Lower lobe of right lung (tissue), 2 donors: ENCODE results near the gene BEST4. TPM values are rescaled to one million over a fixed set of nuclear protein-coding genes. Genes with fewer than 3 reads are reported as not detected.

Experiments
- ATAC-seq, 2 donors: fragments of 200-7000 bp; cut with Tn5 transposase; one replicate each; pipeline ENCODE4 v1.9.1; 2020 to 2022; ENCODE audit warnings: mild to moderate bottlenecking in 2 of 2, moderate library complexity in 2 of 2
- DNase-seq: peaks from one replicate; pipeline ENCODE4 v3.0.0-alpha.2; 2020
- H3K27ac ChIP-seq: fragments of 200-600 bp; one replicate; pipeline ENCODE4 v1.8.0; 2022
- H3K27me3 ChIP-seq: fragments of 200-600 bp; one replicate; pipeline ENCODE4 v1.8.0; 2022; ENCODE audit warnings: low read depth
- H3K36me3 ChIP-seq: fragments of 200-600 bp; one replicate; pipeline ENCODE4 v1.8.0; 2022; ENCODE audit warnings: mild to moderate bottlenecking
- H3K4me1 ChIP-seq: fragments of 200-600 bp; one replicate; pipeline ENCODE4 v1.8.0; 2022
- H3K4me3 ChIP-seq: fragments of 200-600 bp; one replicate; pipeline ENCODE4 v1.8.0; 2022; ENCODE audit warnings: mild to moderate bottlenecking
- H3K9me3 ChIP-seq: fragments of 200-600 bp; one replicate; pipeline ENCODE4 v1.8.0; 2022
- CTCF ChIP-seq: fragments of 200-600 bp; IDR thresholded peaks from one replicate; pipeline ENCODE4 v1.8.0; 2022; ENCODE audit warnings: antibody characterized with exemption, mild to moderate bottlenecking
- intact Hi-C: fragments of 100-400 bp; cut with DNase I; formaldehyde crosslinking; loops from one replicate; pipeline ENCODE4 v1.11.0; 2022
- total RNA-seq: library from RNA; stranded (reverse); fragmentation: NEBNext Ultra II Directional; extraction: Animal tissue kit (Norgen Biotek cat#: 25700); gene quantifications from one replicate; pipeline ENCODE4 v1.2.1, GENCODE V29; 2021
- donor health status: DM: no; HTN: yes; CAD: no; lungs with severe emphysema.

Gene BEST4
- total RNA-seq, 1 donor from 2014 or later, result 1.7 TPM

GRCh38 chr1:44805311-44806024, 17.5 kb upstream of the BEST4 start:
- H3K36me3 ChIP-seq, result peaks cover 45% of the 10 kb centered on the region
- TF ChIP-seq CTCF, result no peak
- peak; percentile 41 for DNase-seq
- intact Hi-C loops, result no loop called here
- no peak for ATAC-seq
- no peaks in the 10 kb centered on the region for H3K27me3 ChIP-seq
- peak overlapping the region; percentile 100 for H3K27ac ChIP-seq
- no peak overlapping the region for H3K4me3 ChIP-seq
- peaks cover 95% of the 10 kb centered on the region for H3K4me1 ChIP-seq
- H3K9me3 ChIP-seq, result no peaks in the 10 kb centered on the region

GRCh38 chr1:44803312-44804095, 15.5 kb upstream of the BEST4 start:
- Histone ChIP-seq H3K27me3 (no peaks in the 10 kb centered on the region), H3K36me3 (peaks cover 45% of the 10 kb centered on the region), H3K27ac (peak overlapping the region; percentile 92), H3K4me1 (peaks cover 85% of the 10 kb centered on the region), H3K4me3 (no peak overlapping the region), H3K9me3 (no peaks in the 10 kb centered on the region)
- peak; percentile 45 for DNase-seq
- ATAC-seq, result no peak
- intact Hi-C loops, result no loop called here
- TF ChIP-seq CTCF, result no peak

- Histone ChIP-seq H3K9me3 (no peaks in the 10 kb centered on the region), H3K4me1 (peaks cover 80% of the 10 kb centered on the region), H3K36me3 (peaks cover 45% of the 10 kb centered on the region), H3K27me3 (no peaks in the 10 kb centered on the region), H3K27ac (peak overlapping the region; percentile 92), H3K4me3 (no peak overlapping the region)
- ATAC-seq, result no peak
- intact Hi-C loops, result no loop called here
- TF ChIP-seq CTCF, result no peak
- no peak for DNase-seq
These were observed 15.0 kb upstream of the BEST4 start for GRCh38 chr1:44803062-44803311.

GRCh38 chr1:44802306-44803061, 14.5 kb upstream of the BEST4 start:
- Histone ChIP-seq H3K9me3 (no peaks in the 10 kb centered on the region), H3K4me3 (peak overlapping the region; percentile 83), H3K27me3 (no peaks in the 10 kb centered on the region), H3K36me3 (peaks cover 45% of the 10 kb centered on the region), H3K27ac (peak overlapping the region; percentile 92), H3K4me1 (peaks cover 75% of the 10 kb centered on the region)
- ATAC-seq, result no peak
- DNase-seq, result peak; percentile 50
- TF ChIP-seq CTCF, result no peak
- intact Hi-C loops, result no loop called here

GRCh38 chr1:44801491-44802305, 13.7 kb upstream of the BEST4 start:
- H3K27ac ChIP-seq, result peak overlapping the region; percentile 92
- peak overlapping the region; percentile 83 for H3K4me3 ChIP-seq
- peaks cover 67% of the 10 kb centered on the region for H3K4me1 ChIP-seq
- peak; percentile 54 for DNase-seq
- H3K9me3 ChIP-seq, result no peaks in the 10 kb centered on the region
- intact Hi-C loops, result no loop called here
- ATAC-seq, result no peak
- H3K27me3 ChIP-seq, result no peaks in the 10 kb centered on the region
- H3K36me3 ChIP-seq, result peaks cover 42% of the 10 kb centered on the region
- TF ChIP-seq CTCF, result no peak
